Measurements from ENCODE around the gene LYZL6. TPM values are rescaled to one million over a fixed set of nuclear protein-coding genes. Genes with fewer than 3 reads are reported as not detected.

LYZL6 gene
- total and polyA plus RNA-seq, 2 experiments from 2014 or later, result not detected

- WGBS (ENCODE audit: low lambda C conversion rate, missing lambda C conversion rate), result 100% methylated on average over 1 of the region's 1 CpG
- peaks cover 8% of the 10 kb centered on the region for H3K4me1 ChIP-seq (ENCODE audit: insufficient read depth)
- no peak within 1 kb of the TSS for H3K27ac ChIP-seq
- H3K36me3 ChIP-seq (replicated peaks; ENCODE audit: insufficient read depth, low read depth), result no peaks in the 10 kb centered on the region
- no peak within 1 kb of the TSS for H3K4me2 ChIP-seq
- TF ChIP-seq EZH2 (IDR thresholded peaks at IDR 0.05; ENCODE audit: borderline replicate concordance) (no peak), CTCF (IDR thresholded peaks at IDR 0.05; ENCODE audit: poor library complexity) (no peak), EZH2phosphoT487 (IDR thresholded peaks at IDR 0.05; ENCODE audit: low read depth, severe bottlenecking, unreplicated experiment) (no peak)
- no peak for DNase-seq (ENCODE audit: low spot score)
- no peak within 1 kb of the TSS for H2AFZ ChIP-seq
- no peaks in the 10 kb centered on the region for H3K9me2 ChIP-seq (replicated peaks; ENCODE audit: insufficient read depth)
- no peaks in the 10 kb centered on the region for H3K9me3 ChIP-seq (ENCODE audit: low read depth)
- H3K4me3 ChIP-seq, result no peak within 1 kb of the TSS
- no peaks in the 10 kb centered on the region for H3K79me2 ChIP-seq
- no peaks in the 10 kb centered on the region for H3K27me3 ChIP-seq
- H4K20me1 ChIP-seq (ENCODE audit: insufficient read depth, poor library complexity, severe bottlenecking), result no peaks in the 10 kb centered on the region
These were observed 43.1 kb upstream of the LYZL6 start, which contains the start of gene CCL14 for GRCh38 chr17:35986643-35987042. CCL14 (minus strand) TSS chr17:35986729; CDS start chr17:35986649, 80 bp downstream.

DNA sequence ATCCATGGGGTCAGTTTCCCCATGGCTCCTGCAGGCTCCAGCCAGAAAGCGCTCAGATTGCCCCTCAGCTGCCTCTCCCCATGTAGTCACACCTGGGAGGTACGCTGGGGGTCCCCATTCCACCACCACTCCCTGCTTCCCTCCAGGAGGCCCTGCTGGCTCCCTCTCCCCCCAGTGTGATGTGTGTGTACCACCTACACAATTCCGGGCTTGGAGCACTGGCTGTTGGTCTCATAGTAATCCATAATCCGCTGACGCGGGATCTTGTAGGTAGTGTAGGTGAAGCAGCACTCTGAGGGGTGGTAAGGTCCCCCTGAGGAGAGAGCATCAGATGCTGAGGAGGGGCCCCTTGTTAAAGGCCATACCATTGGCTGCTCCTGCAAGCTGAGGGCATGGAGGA, 40.6 kb upstream of the LYZL6 start:
- Histone ChIP-seq H3K9me2 (replicated peaks; ENCODE audit: insufficient read depth) (no peaks in the 10 kb centered on the region), H3K79me2 (no peaks in the 10 kb centered on the region), H3K36me3 (replicated peaks; ENCODE audit: insufficient read depth, low read depth) (no peaks in the 10 kb centered on the region), H3K9me3 (ENCODE audit: low read depth) (no peaks in the 10 kb centered on the region), H3K4me2 (no peak overlapping the region), H3K4me3 (no peak overlapping the region), H4K20me1 (ENCODE audit: insufficient read depth, poor library complexity, severe bottlenecking) (no peaks in the 10 kb centered on the region), H3K27me3 (no peaks in the 10 kb centered on the region), H2AFZ (no peak overlapping the region), H3K4me1 (ENCODE audit: insufficient read depth) (no peaks in the 10 kb centered on the region), H3K27ac (no peak overlapping the region)
- WGBS (ENCODE audit: low lambda C conversion rate, missing lambda C conversion rate), result 97% methylated on average over 6 of the region's 6 CpGs
- DNase-seq (ENCODE audit: low spot score), result no peak
- TF ChIP-seq EZH2phosphoT487 (IDR thresholded peaks at IDR 0.05; ENCODE audit: low read depth, severe bottlenecking, unreplicated experiment), result no peak
- no peak for TF ChIP-seq EZH2 (IDR thresholded peaks at IDR 0.05; ENCODE audit: borderline replicate concordance)
- TF ChIP-seq CTCF (IDR thresholded peaks at IDR 0.05; ENCODE audit: poor library complexity), result no peak

GRCh38 chr17:35982409-35983191, 39.1 kb upstream of the LYZL6 start:
- DNase-seq (ENCODE audit: low spot score), result no peak
- H3K27ac ChIP-seq, result peak overlapping the region; percentile 31
- no peak overlapping the region for H3K4me2 ChIP-seq
- no peaks in the 10 kb centered on the region for H3K9me2 ChIP-seq (replicated peaks; ENCODE audit: insufficient read depth)
- H3K9me3 ChIP-seq (ENCODE audit: low read depth), result no peaks in the 10 kb centered on the region
- no peaks in the 10 kb centered on the region for H3K79me2 ChIP-seq
- H2AFZ ChIP-seq, result no peak overlapping the region
- 96% methylated on average over 3 of the region's 3 CpGs for WGBS (ENCODE audit: low lambda C conversion rate, missing lambda C conversion rate)
- H3K27me3 ChIP-seq, result no peaks in the 10 kb centered on the region
- H3K36me3 ChIP-seq (replicated peaks; ENCODE audit: insufficient read depth, low read depth), result no peaks in the 10 kb centered on the region
- TF ChIP-seq CTCF (IDR thresholded peaks at IDR 0.05; ENCODE audit: poor library complexity), result no peak
- TF ChIP-seq EZH2phosphoT487 (IDR thresholded peaks at IDR 0.05; ENCODE audit: low read depth, severe bottlenecking, unreplicated experiment), result no peak
- TF ChIP-seq EZH2 (IDR thresholded peaks at IDR 0.05; ENCODE audit: borderline replicate concordance), result no peak
- H3K4me3 ChIP-seq, result no peak overlapping the region
- H3K4me1 ChIP-seq (ENCODE audit: insufficient read depth), result no peaks in the 10 kb centered on the region
- H4K20me1 ChIP-seq (ENCODE audit: insufficient read depth, poor library complexity, severe bottlenecking), result no peaks in the 10 kb centered on the region

Measured in hepatocyte (in vitro differentiated cells).